NB4 (cell line): ENCODE data around the gene PDE4D.

Source experiments
- DNase-seq: peaks from one replicate; pipeline ENCODE4 v3.0.0; 2010; ENCODE audit warnings: low read depth
- H3K4me3 ChIP-seq: one replicate; pipeline ENCODE4 v1.5.1; 2011; ENCODE audit warnings: mild to moderate bottlenecking, low read depth, low read length, moderate library complexity
- CTCF ChIP-seq: IDR thresholded peaks from one replicate; pipeline ENCODE4 v1.5.1; 2012; ENCODE audit warnings: low read depth, low read length
- MAX ChIP-seq: IDR thresholded peaks from 2 replicates; pipeline ENCODE4 v1.6.1; 2011; ENCODE audit warnings: low read depth, low read length
- MYC ChIP-seq: IDR thresholded peaks from 2 replicates; pipeline ENCODE4 v1.6.1; 2011; ENCODE audit warnings: low read depth, low read length
- POLR2A ChIP-seq: IDR thresholded peaks from 2 replicates; pipeline ENCODE4 v1.6.1; 2011; ENCODE audit warnings: mild to moderate bottlenecking; ENCODE audit not compliant: insufficient read length; ENCODE audit errors: extremely low read depth

The PDE4D gene

GRCh38 chr5:59296317-59297264, 596.9 kb downstream of the PDE4D start:
- peak; percentile 13 for DNase-seq
- TF ChIP-seq MYC: no peak
- no peak for TF ChIP-seq CTCF
- TF ChIP-seq MAX: no peak
- TF ChIP-seq POLR2A: no peak
- H3K4me3 ChIP-seq: peak overlapping the region; percentile 36

- DNase-seq: no peak
- no peak for TF ChIP-seq POLR2A
- TF ChIP-seq MAX: no peak
- TF ChIP-seq MYC: no peak
- TF ChIP-seq CTCF: no peak
- no peak overlapping the region for H3K4me3 ChIP-seq
Measured at GRCh38 chr5:59293700-59294099, 599.8 kb downstream of the PDE4D start.

- no peak overlapping the region for H3K4me3 ChIP-seq
- DNase-seq: no peak
- no peak for TF ChIP-seq CTCF
- no peak for TF ChIP-seq POLR2A
- no peak for TF ChIP-seq MAX
- TF ChIP-seq MYC: no peak
Measured at GRCh38 chr5:59291941-59292340, 601.6 kb downstream of the PDE4D start.

GRCh38 chr5:59287884-59288283, 605.6 kb downstream of the PDE4D start:
- DNase-seq: no peak
- H3K4me3 ChIP-seq: no peak overlapping the region
- no peak for TF ChIP-seq MAX
- no peak for TF ChIP-seq POLR2A
- TF ChIP-seq CTCF: no peak
- no peak for TF ChIP-seq MYC

GRCh38 chr5:59287361-59287760, 606.2 kb downstream of the PDE4D start:
- no peak for TF ChIP-seq POLR2A
- no peak for TF ChIP-seq MAX
- TF ChIP-seq MYC: no peak
- TF ChIP-seq CTCF: no peak
- no peak for DNase-seq
- no peak overlapping the region for H3K4me3 ChIP-seq
